SK-N-SH (cell line): ENCODE data around the gene RAD51B.

Experiments used
- CTCF ChIP-seq: fragments of 200-600 bp; sonication (generic); IDR thresholded peaks from 2 replicates; pipeline ENCODE4 v1.6.1; 2017; ENCODE audit warnings: antibody characterized with exemption, mild to moderate bottlenecking, moderate library complexity
- EP300 ChIP-seq, 2 experiments: IDR thresholded peaks; 2 replicates each; pipeline versions ENCODE4 v1.4.0 to v1.6.1; 2012; ENCODE audit warnings: borderline replicate concordance in 1 of 2, low read depth in 1 of 2, low read length in 1 of 2
- IRF3 ChIP-seq: fragments of 150-350 bp; IDR thresholded peaks from 2 replicates; pipeline ENCODE4 v1.6.1; 2016; ENCODE audit warnings: mild to moderate bottlenecking, low read depth, low read length
- NRF1 ChIP-seq: IDR thresholded peaks from 2 replicates; pipeline ENCODE4 v1.6.1; 2012; ENCODE audit warnings: low read depth, mild to moderate bottlenecking, low read length
- POLR2AphosphoS5 ChIP-seq: IDR thresholded peaks from 2 replicates; pipeline ENCODE4 v1.6.1; 2012; ENCODE audit warnings: low read depth, low read length
- RCOR1 ChIP-seq: fragments of 150-350 bp; IDR thresholded peaks from 2 replicates; pipeline ENCODE4 v1.6.1; 2017; ENCODE audit warnings: antibody characterized with exemption, low read length
- RXRA ChIP-seq: IDR thresholded peaks from 2 replicates; pipeline ENCODE4 v1.4.0; 2012; ENCODE audit warnings: low read depth, mild to moderate bottlenecking, borderline replicate concordance
- SIN3A ChIP-seq: IDR thresholded peaks from 2 replicates; pipeline ENCODE4 v1.6.1; 2012; ENCODE audit warnings: low read depth, mild to moderate bottlenecking, low read length, moderate library complexity, borderline replicate concordance
- USF2 ChIP-seq: fragments of 150-350 bp; IDR thresholded peaks from 2 replicates; pipeline ENCODE4 v1.6.1; 2017; ENCODE audit warnings: antibody characterized with exemption, low read length, low read depth, borderline replicate concordance
- YY1 ChIP-seq: IDR thresholded peaks from 2 replicates; pipeline ENCODE4 v1.4.0; 2012; ENCODE audit warnings: low read depth, mild to moderate bottlenecking

- no peak for TF ChIP-seq CTCF
- no peak for TF ChIP-seq POLR2AphosphoS5
- TF ChIP-seq USF2: no peak
- TF ChIP-seq EP300 (IDR thresholded peaks at IDR 0.05; ENCODE audit: borderline replicate concordance in 1 of 2, low read depth in 1 of 2, low read length in 1 of 2): no peak
- TF ChIP-seq SIN3A: no peak
- TF ChIP-seq RXRA: no peak
- TF ChIP-seq RCOR1: no peak
- TF ChIP-seq NRF1: no peak
- no peak for TF ChIP-seq IRF3
- TF ChIP-seq YY1: no peak
Measured at GRCh38 chr14:68012871-68013270, 193.3 kb downstream of the RAD51B start.
